Subcutaneous abdominal adipose tissue (tissue), 5 donors: Measurements from ENCODE around the gene HIF3A.
"Not testable (repeated sequence)": the region's sequence is repeated elsewhere in the genome, so short reads cannot be mapped to it uniquely, and the experiment has no call there.

Experiments used
- H3K27ac ChIP-seq: one replicate; pipeline ENCODE4 v1.7.0; 2013; ENCODE audit warnings: low read depth, mild to moderate bottlenecking, inconsistent platforms, low read length, moderate library complexity
- H3K27me3 ChIP-seq, 5 donors: one replicate each; pipeline ENCODE4 v1.7.0; 2013; ENCODE audit warnings: low read length in 5 of 5, inconsistent platforms in 1 of 5; ENCODE audit not compliant: control insufficient read depth in 5 of 5, insufficient read depth in 4 of 5
- H3K36me3 ChIP-seq, 5 donors: one replicate each; pipeline ENCODE4 v1.7.0; 2013; ENCODE audit warnings: low read length in 5 of 5; ENCODE audit not compliant: control insufficient read depth in 5 of 5, insufficient read depth in 5 of 5
- H3K4me1 ChIP-seq, 5 donors: one replicate each; pipeline ENCODE4 v1.7.0; 2013; ENCODE audit warnings: low read length in 5 of 5, mild to moderate bottlenecking in 3 of 5, moderate library complexity in 1 of 5; ENCODE audit not compliant: control insufficient read depth in 5 of 5, insufficient read depth in 5 of 5
- H3K4me3 ChIP-seq, 5 donors: one replicate each; pipeline ENCODE4 v1.7.0; 2013; ENCODE audit warnings: low read length in 5 of 5, low read depth in 1 of 5
- H3K9ac ChIP-seq, 5 donors: one replicate each; pipeline ENCODE4 v1.7.0; 2013; ENCODE audit warnings: low read length in 5 of 5, mild to moderate bottlenecking in 4 of 5, moderate library complexity in 3 of 5
- H3K9me3 ChIP-seq, 5 donors: one replicate each; pipeline ENCODE4 v1.7.0; 2013; ENCODE audit warnings: low read length in 5 of 5; ENCODE audit not compliant: control insufficient read depth in 5 of 5
- donor health status: healthy.
- donor health status: healthy.
- donor health status: healthy.
- donor health status: healthy.
- donor health status: healthy.

Gene HIF3A

DNA sequence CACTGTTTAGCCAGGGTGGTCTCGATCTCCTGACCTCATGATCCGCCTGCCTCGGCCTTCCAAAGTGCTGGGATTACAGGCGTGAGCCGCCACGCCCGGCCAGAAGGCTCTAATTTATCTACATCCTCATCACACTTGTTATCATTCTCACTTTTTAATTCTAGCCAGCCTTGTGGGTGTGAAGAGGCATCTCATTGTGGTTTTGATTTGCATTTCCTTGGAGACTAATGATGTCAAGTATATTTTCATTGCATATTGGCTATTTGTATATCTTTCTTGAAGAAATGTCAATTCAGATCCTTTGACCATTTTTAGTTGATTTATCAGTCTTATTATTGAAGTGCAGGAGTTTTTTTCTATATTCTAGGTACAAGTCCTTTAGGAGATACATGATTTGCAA lies 27.7 kb upstream of the HIF3A start:
- no peaks in the 10 kb centered on the region for H3K4me1 ChIP-seq
- H3K36me3 ChIP-seq: no peaks in the 10 kb centered on the region
- no peak overlapping the region for H3K27ac ChIP-seq
- H3K4me3 ChIP-seq: no peak overlapping the region
- peaks cover 0 to 13% (median 8%) of the 10 kb centered on the region in 5 donors for H3K27me3 ChIP-seq
- H3K9me3 ChIP-seq: no peaks in the 10 kb centered on the region
- H3K9ac ChIP-seq: no peak overlapping the region

GRCh38 chr19:46270521-46271256 lies 26.2 kb upstream of the HIF3A start:
- Histone ChIP-seq H3K4me1 (no peaks in the 10 kb centered on the region), H3K4me3 (no peak overlapping the region), H3K27me3 (peaks cover 0 to 13% (median 8%) of the 10 kb centered on the region in 5 donors), H3K36me3 (no peaks in the 10 kb centered on the region), H3K27ac (no peak overlapping the region), H3K9ac (no peak overlapping the region), H3K9me3 (no peaks in the 10 kb centered on the region)

- Histone ChIP-seq H3K27ac (no peak overlapping the region), H3K4me1 (no peaks in the 10 kb centered on the region), H3K9ac (no peak overlapping the region), H3K27me3 (peaks cover 0 to 13% (median 8%) of the 10 kb centered on the region in 5 donors), H3K4me3 (no peak overlapping the region), H3K9me3 (no peaks in the 10 kb centered on the region), H3K36me3 (no peaks in the 10 kb centered on the region)
Measured at GRCh38 chr19:46271481-46272197, 25.2 kb upstream of the HIF3A start.

GRCh38 chr19:46273931-46274330 lies 22.9 kb upstream of the HIF3A start:
- H3K27me3 ChIP-seq: peaks cover 0 to 13% (median 8%) of the 10 kb centered on the region in 5 donors
- H3K9ac ChIP-seq, H3K4me3 ChIP-seq, H3K27ac ChIP-seq, H3K4me1 ChIP-seq, H3K36me3 ChIP-seq, H3K9me3 ChIP-seq: not testable (repeated sequence)

DNA sequence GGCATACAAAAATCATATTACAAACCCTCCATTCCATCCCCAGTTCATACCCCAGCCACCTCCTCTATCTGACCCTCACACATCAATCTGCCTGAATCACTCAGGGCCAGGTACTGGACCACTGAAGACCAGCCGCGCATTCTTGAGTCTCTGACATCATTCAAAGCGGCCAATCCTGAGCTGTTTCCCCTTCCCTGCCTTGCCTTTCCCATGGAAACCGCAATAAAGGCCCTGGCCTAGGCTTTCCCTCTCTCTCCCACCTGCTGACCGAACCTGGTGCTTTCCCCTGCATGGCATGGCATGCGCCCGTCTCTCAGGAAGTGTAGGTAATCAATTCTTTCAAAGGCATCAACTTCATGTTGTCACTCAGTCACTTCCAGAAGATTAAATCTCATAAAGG lies 17.7 kb upstream of the HIF3A start:
- H3K27ac ChIP-seq: no peak overlapping the region
- H3K4me3 ChIP-seq: no peak overlapping the region
- no peak overlapping the region for H3K9ac ChIP-seq
- H3K4me1 ChIP-seq: peaks cover 0 to 13% (median 0%) of the 10 kb centered on the region in 5 donors
- H3K9me3 ChIP-seq: no peaks in the 10 kb centered on the region
- peaks cover 0 to 5% (median 0%) of the 10 kb centered on the region in 5 donors for H3K27me3 ChIP-seq
- H3K36me3 ChIP-seq: no peaks in the 10 kb centered on the region

- no peak overlapping the region for H3K27ac ChIP-seq
- H3K9ac ChIP-seq: no peak overlapping the region
- peaks cover 0 to 20% (median 0%) of the 10 kb centered on the region in 5 donors for H3K4me1 ChIP-seq
- no peaks in the 10 kb centered on the region for H3K36me3 ChIP-seq
- H3K4me3 ChIP-seq: peak overlapping the region in 1 of 5 donors; percentile 28
- peaks cover 0 to 5% (median 0%) of the 10 kb centered on the region in 5 donors for H3K27me3 ChIP-seq
- no peaks in the 10 kb centered on the region for H3K9me3 ChIP-seq
Measured at GRCh38 chr19:46283771-46284170, 13.1 kb upstream of the HIF3A start.

- H3K4me3 ChIP-seq: no peak overlapping the region
- peaks cover 0 to 5% (median 0%) of the 10 kb centered on the region in 5 donors for H3K27me3 ChIP-seq
- no peak overlapping the region for H3K27ac ChIP-seq
- H3K36me3 ChIP-seq: no peaks in the 10 kb centered on the region
- H3K9ac ChIP-seq: no peak overlapping the region
- peaks cover 0 to 2% (median 1%) of the 10 kb centered on the region in 5 donors for H3K9me3 ChIP-seq
- peaks cover 0 to 29% (median 0%) of the 10 kb centered on the region in 5 donors for H3K4me1 ChIP-seq
Measured at GRCh38 chr19:46284635-46285034, 12.2 kb upstream of the HIF3A start.

DNA sequence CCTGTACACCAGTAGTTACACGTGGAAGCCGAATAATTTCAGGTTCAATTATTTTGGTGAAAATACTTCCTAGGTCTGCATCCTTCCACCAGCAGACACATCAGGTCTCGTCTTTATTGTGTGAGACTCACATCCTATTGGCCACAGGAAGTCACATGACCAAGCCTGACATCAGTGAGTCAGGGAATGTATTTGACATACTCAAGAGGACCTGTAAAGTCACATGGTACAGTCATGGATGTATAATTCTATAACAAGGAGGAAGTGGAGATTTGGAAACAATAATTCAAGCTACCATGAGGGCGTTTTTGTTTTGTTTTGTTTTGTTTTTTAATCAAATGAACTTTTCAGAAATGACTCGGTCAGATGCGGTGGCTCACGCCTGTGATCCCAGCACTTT lies 9.3 kb upstream of the HIF3A start:
- no peak overlapping the region for H3K4me3 ChIP-seq
- no peak overlapping the region for H3K27ac ChIP-seq
- peaks cover 0 to 29% (median 0%) of the 10 kb centered on the region in 5 donors for H3K4me1 ChIP-seq
- peaks cover 0 to 12% (median 8%) of the 10 kb centered on the region in 5 donors for H3K9me3 ChIP-seq
- no peak overlapping the region for H3K9ac ChIP-seq
- no peaks in the 10 kb centered on the region for H3K36me3 ChIP-seq
- peaks cover 0 to 5% (median 0%) of the 10 kb centered on the region in 5 donors for H3K27me3 ChIP-seq

- Histone ChIP-seq H3K9me3 (peaks cover 0 to 12% (median 8%) of the 10 kb centered on the region in 5 donors), H3K9ac (no peak overlapping the region), H3K27ac (no peak overlapping the region), H3K36me3 (no peaks in the 10 kb centered on the region), H3K4me1 (peaks cover 0 to 18% (median 0%) of the 10 kb centered on the region in 5 donors), H3K4me3 (no peak overlapping the region), H3K27me3 (peaks cover 0 to 5% (median 0%) of the 10 kb centered on the region in 5 donors)
Measured at GRCh38 chr19:46288896-46289588, 7.8 kb upstream of the HIF3A start.
